ENCODE data around the gene LRCH1. TPM values are rescaled to one million over a fixed set of nuclear protein-coding genes. Genes with fewer than 3 reads are reported as not detected.

Gene LRCH1
- total RNA-seq, 1 experiment from 2014 or later, result 8.7 TPM

DNA sequence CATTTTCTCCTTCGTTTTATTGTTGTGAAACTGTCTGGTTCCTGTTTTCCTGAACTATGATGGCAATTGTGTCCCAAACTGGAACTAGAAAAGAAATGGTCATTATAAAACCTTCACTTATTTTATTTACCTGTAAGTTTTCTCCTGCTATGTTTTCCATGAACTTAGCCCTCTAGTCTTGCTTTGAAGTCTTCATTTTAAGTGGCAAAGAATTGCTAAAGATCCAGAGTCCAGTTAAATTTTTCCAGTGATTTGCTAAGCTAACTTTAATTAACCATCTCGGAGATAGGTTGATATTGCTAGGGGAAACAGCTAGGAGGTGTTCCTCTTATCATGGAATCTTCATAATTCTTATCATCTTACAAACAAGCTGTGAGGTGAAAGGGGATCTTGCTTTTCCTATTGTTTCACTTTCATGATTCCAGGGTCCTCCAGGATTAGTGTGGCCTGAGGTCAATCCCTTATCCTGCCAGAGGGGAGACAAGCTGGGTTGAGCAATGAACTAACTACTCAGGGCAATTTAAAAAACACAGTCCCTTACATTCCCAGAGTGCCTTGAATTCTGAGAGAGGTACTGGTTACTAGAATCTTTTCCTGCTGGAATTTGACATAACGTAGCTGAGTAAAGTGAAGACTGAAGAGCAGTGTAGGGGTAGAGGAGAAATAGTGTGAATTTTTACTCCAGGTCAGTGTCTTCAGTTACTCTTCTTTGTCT is 131.5 kb downstream of the LRCH1 start:
- in situ Hi-C loops (cut with HindIII; ENCODE audit: low pct_unique_long_range_greater_than_20kb, low sequenced_read_pairs), result no loop called here
- no peak for DNase-seq (ENCODE audit: low read depth, low spot score)

DNA sequence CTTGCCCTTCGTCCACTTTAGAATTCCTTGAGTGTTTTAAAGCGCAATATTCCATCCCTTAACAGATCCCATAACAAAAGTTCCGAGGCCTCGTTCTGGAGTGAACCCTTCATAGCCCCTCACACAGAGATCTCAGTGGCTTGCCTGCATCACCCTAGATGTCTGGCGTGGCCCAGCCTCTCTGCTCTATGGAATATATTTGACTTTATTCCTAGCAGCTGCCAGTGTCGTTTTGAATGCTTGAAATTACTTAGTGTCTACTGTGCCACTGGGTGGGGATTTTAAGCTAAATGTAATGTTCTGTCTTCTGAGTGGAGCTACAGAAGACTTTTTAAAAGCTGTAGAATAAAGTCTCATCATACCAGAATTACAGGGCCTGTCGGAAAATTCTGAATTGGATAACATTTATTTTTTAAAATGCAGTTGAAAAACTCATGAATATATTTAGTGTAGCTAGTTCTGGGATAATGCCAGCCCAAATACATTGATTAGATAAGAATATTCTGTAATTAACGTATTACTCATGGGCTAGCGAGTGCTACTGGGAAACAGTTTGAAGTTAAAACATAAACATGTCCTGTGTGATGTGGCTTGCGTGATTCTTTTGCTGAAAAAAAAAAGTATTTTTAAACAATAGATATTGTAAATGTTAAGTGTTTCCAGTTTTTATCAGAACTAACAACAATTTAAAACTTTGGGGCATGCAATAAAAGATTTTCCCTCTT is 132.2 kb downstream of the LRCH1 start:
- DNase-seq (ENCODE audit: low read depth, low spot score), result no peak
- in situ Hi-C loops (cut with HindIII; ENCODE audit: low pct_unique_long_range_greater_than_20kb, low sequenced_read_pairs), result no loop called here

DNA sequence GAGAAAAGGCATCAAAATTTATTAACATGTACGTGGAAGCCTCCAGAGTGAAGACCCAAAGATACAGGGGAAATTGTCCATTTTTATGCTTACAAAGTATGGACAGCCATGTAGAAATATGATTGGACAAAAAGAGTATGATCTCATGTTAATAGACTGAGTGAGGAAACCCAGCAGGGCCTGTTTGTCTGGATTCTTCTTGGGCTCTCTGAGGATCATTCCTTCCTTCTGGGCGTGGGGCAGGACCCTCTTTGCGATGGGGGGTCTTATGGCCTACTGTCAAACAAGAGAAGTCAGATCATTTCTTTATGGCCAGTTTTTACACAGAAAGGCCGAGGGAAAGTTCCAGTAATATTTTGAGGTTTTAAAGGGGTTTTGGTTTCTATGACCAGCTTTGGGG is 133.2 kb downstream of the LRCH1 start:
- no peak for DNase-seq (ENCODE audit: low read depth, low spot score)
- in situ Hi-C loops (cut with HindIII; ENCODE audit: low pct_unique_long_range_greater_than_20kb, low sequenced_read_pairs), result no loop called here

DNA sequence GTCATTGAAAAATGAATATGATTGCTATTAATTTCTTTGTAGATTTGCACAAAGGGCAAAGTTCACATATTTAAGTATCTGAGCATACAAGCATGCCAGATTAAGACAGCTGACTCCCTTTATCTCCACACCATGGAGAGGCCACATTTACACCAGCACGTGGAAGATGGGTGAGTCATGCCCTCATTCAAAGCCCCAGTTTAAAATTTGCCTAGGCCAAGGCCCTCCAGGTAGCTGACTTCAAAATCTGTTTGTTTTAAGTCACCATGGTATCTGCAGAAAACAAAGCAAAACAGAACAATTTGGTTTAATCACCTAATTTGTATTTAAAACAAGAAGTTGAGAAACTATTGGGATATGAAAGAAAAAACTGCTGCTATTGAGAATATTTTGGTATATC is 134.8 kb downstream of the LRCH1 start:
- DNase-seq (ENCODE audit: low read depth, low spot score), result peak; percentile 46

DNA sequence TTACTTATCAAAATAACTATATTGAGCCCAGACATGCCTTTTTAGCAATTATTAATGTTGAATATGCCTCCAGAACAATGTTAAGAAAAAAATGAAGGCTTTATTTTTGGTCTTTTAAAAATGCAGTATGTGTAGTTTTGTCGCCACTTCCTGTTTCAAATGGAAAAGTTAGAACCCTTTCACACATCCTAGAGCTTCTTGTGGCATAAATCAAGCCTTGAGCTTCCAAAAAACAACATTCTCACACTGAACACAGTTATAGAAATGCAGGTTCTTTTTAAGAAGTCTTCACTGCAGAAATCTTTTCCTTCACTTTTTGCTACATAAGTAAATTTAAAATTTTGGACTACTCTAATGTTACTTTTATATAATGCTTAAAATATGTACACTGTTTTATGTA is 135.3 kb downstream of the LRCH1 start:
- in situ Hi-C loops (cut with HindIII; ENCODE audit: low pct_unique_long_range_greater_than_20kb, low sequenced_read_pairs), result no loop called here
- DNase-seq (ENCODE audit: low read depth, low spot score), result no peak

More for the DNA sequence above, 134.8 kb downstream of the LRCH1 start:
- in situ Hi-C loops (cut with HindIII; ENCODE audit: low pct_unique_long_range_greater_than_20kb, low sequenced_read_pairs), result no loop called here

DNA sequence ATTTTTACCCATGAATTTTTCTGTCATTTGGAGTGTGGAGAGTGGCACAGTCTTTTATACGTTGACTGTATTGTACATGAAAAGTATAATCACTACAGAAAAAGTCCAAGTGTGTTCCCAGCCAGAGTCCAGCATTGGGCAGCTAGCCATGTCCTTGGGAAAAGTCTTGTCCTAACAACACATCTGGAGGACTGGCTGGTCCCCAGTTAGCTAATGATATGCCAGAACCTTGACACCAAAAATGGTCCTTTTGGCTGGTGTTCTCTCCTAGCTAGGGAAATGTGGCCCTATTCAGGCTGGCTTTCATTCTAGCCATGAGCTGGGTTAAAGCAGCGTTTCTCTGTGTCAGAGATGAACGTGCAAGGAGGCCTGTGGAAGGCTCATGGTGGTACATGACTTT is 145.0 kb downstream of the LRCH1 start:
- in situ Hi-C loops (cut with HindIII; ENCODE audit: low pct_unique_long_range_greater_than_20kb, low sequenced_read_pairs), result no loop called here

DNA sequence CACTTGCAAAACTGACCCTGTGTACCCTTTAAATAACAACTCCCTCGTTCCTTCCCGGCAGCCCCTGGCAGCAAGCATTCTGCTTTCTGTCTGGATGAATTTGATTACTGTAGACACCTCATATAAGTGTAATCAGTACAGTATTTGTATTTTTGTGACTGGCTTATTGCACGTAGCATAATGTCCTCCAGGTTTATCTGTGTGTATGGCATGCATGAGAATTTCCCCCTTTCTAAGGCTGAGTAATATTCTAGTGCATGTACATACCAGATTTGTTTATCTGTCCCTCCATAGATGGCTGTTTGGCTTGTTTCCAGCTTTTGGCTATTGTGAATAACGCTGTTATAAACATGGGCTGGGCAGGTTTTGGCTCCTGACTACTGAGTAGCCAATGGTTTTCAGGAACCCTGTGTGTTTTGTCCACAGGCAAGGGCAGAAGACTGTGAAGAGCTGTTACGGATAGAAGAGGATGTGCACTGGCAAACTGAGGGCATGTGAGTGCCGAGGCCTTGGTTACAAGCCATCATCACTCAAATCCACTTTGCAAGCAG is 146.0 kb downstream of the LRCH1 start:
- in situ Hi-C loops (cut with HindIII; ENCODE audit: low pct_unique_long_range_greater_than_20kb, low sequenced_read_pairs), result no loop called here
- no peak for DNase-seq (ENCODE audit: low read depth, low spot score)

More for the DNA sequence above, 145.0 kb downstream of the LRCH1 start:
- DNase-seq (ENCODE audit: low read depth, low spot score), result no peak

DNA sequence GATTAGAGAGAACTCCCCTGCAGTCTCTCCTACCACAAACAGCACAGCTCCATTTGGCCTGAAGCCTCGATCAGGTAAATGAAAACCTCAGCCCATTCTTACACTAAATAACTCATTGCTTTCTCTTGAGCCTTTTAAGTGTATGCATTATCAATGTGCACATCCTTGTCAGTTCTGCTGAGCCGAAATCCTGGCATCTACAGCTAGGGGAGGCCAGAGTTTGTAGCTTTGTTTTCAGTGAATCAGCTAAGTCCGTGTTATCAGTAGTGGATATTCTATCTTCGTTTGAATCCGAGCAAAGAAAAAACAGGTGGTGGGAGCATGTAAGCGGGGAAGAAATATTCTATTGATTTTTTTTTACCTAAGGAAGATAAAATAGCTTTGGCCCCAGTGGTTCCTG is 159.6 kb downstream of the LRCH1 start:
- in situ Hi-C loops (cut with HindIII; ENCODE audit: low pct_unique_long_range_greater_than_20kb, low sequenced_read_pairs), result no loop called here

DNA sequence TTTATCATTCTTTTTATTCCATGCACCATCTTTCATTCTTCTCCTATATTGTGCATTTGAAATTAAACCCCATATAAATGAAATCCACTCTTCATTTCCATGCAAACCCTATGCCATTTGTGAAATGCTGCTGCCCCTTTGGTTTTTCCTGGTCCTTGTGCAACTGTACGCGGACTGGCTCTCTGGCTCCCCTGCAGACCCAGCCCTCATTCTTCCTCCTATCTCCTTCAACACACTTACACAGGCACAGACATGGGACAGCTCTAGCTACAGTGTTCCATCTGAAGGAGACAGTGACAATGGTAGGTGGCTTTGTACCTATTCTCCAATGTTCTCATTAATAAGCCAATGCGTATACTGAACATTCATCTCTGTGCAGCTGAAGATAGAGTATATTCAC is 162.4 kb downstream of the LRCH1 start:
- in situ Hi-C loops (cut with HindIII; ENCODE audit: low pct_unique_long_range_greater_than_20kb, low sequenced_read_pairs), result no loop called here
- no peak for DNase-seq (ENCODE audit: low read depth, low spot score)

More for the DNA sequence above, 159.6 kb downstream of the LRCH1 start:
- DNase-seq (ENCODE audit: low read depth, low spot score), result no peak

DNA sequence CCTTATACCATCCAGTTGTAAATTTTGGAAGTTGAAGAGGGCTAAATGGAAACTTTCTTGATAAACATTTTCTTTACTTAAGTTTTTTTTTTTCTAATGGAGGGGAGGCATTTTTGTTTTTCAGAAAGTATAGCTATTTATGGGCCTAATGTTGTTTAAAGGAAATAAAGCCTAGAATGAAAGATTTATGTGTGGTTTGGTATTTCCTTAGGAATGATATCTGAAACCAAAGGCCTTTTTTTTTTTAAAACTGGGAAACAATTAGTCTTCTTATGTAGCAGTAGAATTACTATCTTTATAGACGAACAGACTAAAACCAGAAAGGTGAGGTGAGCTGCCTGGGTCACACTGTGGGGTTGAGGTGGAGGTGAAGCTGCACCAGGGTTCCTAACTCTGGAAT is 163.9 kb downstream of the LRCH1 start:
- DNase-seq (ENCODE audit: low read depth, low spot score), result peak; percentile 34
- in situ Hi-C loops (cut with HindIII; ENCODE audit: low pct_unique_long_range_greater_than_20kb, low sequenced_read_pairs), result no loop called here

DNA sequence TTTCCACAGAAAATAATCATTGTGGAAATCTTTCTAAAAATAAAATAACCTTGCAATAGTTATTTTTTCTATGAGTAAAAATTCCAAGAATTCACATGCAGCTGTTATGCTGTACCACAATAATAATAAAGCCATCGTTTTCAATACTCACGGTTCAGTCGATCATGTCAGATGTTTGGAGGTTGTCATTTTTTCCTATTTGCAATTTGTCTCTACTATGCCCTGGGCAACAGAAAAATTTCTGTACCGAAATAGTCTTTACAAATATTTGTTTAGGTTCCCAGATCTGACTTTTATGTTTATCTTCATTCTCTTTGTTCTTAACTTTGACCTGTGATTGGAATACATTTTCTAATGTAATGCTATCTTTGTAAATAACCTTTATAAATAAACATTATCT is 164.3 kb downstream of the LRCH1 start:
- no peak for DNase-seq (ENCODE audit: low read depth, low spot score)
- in situ Hi-C loops (cut with HindIII; ENCODE audit: low pct_unique_long_range_greater_than_20kb, low sequenced_read_pairs), result no loop called here

DNA sequence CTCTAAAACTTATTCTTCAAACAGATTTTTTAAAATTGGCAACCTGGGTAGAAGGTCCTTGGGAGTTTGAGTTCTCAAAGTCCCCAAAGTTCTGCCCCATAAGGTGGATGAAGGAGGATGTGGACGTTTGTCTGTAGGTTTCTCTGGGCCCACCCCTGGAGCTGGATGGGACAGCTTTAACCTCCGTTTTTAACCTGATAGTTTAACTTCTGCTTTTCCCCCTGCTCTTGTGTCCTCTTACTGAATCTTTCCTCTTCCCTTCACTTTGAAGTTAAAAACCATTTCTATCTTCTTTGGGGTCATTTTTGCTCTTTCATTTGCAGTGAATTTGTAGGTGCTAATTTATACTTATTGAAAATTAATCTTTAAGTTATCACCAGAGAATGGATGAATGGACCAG is 164.9 kb downstream of the LRCH1 start:
- in situ Hi-C loops (cut with HindIII; ENCODE audit: low pct_unique_long_range_greater_than_20kb, low sequenced_read_pairs), result no loop called here
- DNase-seq (ENCODE audit: low read depth, low spot score), result no peak

DNA sequence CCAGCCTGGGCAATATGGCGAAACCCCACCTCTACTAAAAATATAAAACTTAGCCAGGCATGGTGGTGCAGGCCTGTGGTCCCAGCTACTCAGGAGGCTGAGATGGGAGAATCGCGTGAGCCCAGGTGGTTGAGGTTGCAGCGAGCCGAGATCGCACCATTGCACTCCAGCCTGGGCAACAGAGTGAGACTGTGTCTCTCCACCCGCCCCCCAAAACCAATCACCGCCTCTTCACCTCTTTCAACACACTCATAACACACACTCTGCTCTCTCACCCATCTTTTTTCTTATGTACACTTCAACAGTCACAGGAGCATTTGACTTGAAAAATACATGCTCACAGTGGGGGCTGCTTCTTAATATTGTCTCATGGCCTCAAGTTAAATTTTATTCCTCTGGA is 167.2 kb downstream of the LRCH1 start:
- no peak for DNase-seq (ENCODE audit: low read depth, low spot score)
- in situ Hi-C loops (cut with HindIII; ENCODE audit: low pct_unique_long_range_greater_than_20kb, low sequenced_read_pairs), result no loop called here

DNA sequence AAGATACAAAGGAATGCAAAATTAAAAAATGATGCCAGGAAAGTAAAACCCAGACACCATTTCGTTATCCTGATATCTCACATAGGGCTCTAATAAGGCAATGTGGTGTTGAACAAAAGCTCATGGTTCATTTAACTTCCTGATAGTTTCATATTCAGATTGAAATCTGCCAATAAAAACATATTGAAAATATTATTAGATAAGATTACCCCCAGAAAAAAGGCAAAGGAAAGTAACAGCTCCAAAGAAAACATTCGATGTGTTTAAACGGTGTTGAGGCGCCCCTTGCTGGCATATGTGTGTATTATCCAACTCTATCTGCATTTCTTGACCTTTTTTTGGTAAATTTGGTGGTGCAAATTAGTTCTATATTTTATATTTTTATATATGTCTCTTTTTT is 168.1 kb downstream of the LRCH1 start:
- in situ Hi-C loops (cut with HindIII; ENCODE audit: low pct_unique_long_range_greater_than_20kb, low sequenced_read_pairs), result no loop called here
- peak; percentile 65 for DNase-seq (ENCODE audit: low read depth, low spot score)

DNA sequence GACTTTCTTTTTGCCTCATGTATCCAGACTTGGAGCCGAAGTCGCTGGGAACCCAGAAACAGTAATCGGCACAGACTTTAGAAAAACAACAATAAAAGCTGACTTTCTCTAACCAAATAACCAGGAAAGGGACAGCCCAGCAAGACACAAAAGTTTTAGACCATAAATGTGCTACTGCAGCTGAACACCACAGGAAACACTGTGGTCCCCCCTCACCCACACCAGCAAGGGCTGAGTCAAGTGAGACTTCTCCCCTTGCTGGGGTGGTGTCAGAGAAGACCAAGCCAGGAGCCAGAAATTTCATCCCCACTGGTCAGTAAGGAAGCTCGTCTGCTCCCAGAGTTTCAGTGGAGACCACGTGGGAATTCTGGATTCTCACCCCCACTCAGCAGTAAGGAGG is 173.4 kb downstream of the LRCH1 start:
- in situ Hi-C loops (cut with HindIII; ENCODE audit: low pct_unique_long_range_greater_than_20kb, low sequenced_read_pairs), result no loop called here
- no peak for DNase-seq (ENCODE audit: low read depth, low spot score)

DNA sequence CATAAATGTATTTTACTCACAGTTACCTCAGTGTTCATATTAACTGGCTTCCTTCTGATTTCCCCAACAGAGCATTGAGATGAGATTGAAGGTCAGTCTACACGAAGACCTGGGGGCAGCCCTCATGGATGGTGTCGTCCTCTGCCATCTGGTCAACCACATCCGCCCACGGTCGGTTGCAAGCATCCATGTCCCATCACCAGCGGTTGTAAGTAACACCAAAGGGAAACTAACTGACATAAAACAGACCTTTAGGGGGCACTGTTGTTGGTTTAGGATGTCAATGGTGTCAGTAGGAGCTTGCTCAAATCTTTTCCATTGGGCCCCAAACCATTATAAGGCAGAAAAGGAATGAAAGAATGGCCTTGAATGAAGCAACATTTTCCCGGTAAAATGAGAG is 175.8 kb downstream of the LRCH1 start:
- DNase-seq (ENCODE audit: low read depth, low spot score), result peak; percentile 71
- in situ Hi-C loops (cut with HindIII; ENCODE audit: low pct_unique_long_range_greater_than_20kb, low sequenced_read_pairs), result no loop called here

DNA sequence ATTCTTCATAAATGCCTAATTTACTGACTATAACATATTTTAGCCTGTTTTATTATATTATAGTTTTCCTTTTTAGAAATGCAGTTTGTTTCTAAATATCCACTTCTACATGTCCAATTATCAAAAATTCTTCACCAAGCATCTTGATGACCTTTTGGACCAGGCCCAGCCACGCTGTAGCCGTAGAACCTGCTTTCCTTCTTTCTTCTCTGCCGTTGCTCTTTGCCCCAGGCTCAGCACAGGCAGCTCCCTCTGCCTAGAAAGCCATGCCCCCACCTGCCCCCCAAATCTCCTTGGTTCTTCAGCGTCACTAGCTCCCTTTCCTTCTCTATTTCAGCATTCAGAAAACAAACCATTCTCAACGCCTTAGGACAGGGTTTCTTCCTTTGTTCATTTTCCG is 178.6 kb downstream of the LRCH1 start:
- DNase-seq (ENCODE audit: low read depth, low spot score), result no peak
- in situ Hi-C loops (cut with HindIII; ENCODE audit: low pct_unique_long_range_greater_than_20kb, low sequenced_read_pairs), result no loop called here

DNA sequence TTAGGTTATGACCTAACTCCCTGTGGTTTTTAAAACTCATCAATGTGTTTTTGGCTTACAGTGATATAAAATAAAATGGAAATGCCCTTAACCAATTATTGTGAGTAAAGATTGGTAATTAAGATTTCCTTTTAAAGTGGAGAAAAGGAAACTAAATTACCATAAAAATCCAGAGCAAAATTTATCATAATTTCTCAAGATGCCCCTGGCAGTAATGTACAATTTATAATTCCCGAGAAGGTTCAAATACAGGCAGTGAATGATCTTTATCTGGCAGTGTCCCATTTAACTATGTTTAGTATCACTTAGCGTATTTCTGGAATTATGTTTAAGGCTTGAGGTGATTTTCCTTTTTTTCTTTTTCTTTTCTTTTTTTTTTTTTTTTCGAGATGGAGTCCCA is 182.5 kb downstream of the LRCH1 start:
- in situ Hi-C loops (cut with HindIII; ENCODE audit: low pct_unique_long_range_greater_than_20kb, low sequenced_read_pairs), result no loop called here
- no peak for DNase-seq (ENCODE audit: low read depth, low spot score)

Measured in SK-MEL-5 (cell line).